Duodenal mucosa (tissue), 2 donors: Measurements from ENCODE around the gene ABCC10.
"Not testable (repeated sequence)": the region's sequence is repeated elsewhere in the genome, so short reads cannot be mapped to it uniquely, and the experiment has no call there.

ENCODE experiments used
- H3K27ac ChIP-seq: one replicate; pipeline ENCODE4 v1.7.0; 2013; ENCODE audit warnings: low read depth, low read length
- H3K27me3 ChIP-seq, 2 donors: one replicate each; pipeline ENCODE4 v1.7.0; 2013; ENCODE audit warnings: low read length in 2 of 2, control low read depth in 1 of 2; ENCODE audit not compliant: insufficient read depth in 2 of 2, control insufficient read depth in 1 of 2
- H3K36me3 ChIP-seq, 2 donors: one replicate each; pipeline ENCODE4 v1.7.0; 2013; ENCODE audit warnings: low read length in 2 of 2, control low read depth in 1 of 2; ENCODE audit not compliant: insufficient read depth in 2 of 2, control insufficient read depth in 1 of 2
- H3K4me1 ChIP-seq, 2 donors: one replicate each; pipeline ENCODE4 v1.7.0; 2013; ENCODE audit warnings: low read length in 2 of 2, control low read depth in 1 of 2; ENCODE audit not compliant: insufficient read depth in 2 of 2, control insufficient read depth in 1 of 2
- H3K4me3 ChIP-seq, 2 donors: one replicate each; pipeline ENCODE4 v1.7.0; 2013; ENCODE audit warnings: low read length in 2 of 2, low read depth in 1 of 2
- H3K9ac ChIP-seq, 2 donors: one replicate each; pipeline ENCODE4 v1.7.0; 2013; ENCODE audit warnings: low read length in 2 of 2, low read depth in 1 of 2
- H3K9me3 ChIP-seq, 2 donors: one replicate each; pipeline ENCODE4 v1.7.0; 2013; ENCODE audit warnings: low read length in 2 of 2, control low read depth in 1 of 2; ENCODE audit not compliant: control insufficient read depth in 1 of 2

ABCC10 gene

GRCh38 chr6:43464337-43464736 lies 37.0 kb downstream of the ABCC10 start:
- no peak overlapping the region for H3K4me3 ChIP-seq
- H3K9me3 ChIP-seq = no peaks in the 10 kb centered on the region
- no peak overlapping the region for H3K27ac ChIP-seq
- H3K36me3 ChIP-seq = no peaks in the 10 kb centered on the region
- H3K4me1 ChIP-seq = no peaks in the 10 kb centered on the region
- no peak overlapping the region for H3K9ac ChIP-seq
- peaks cover 12 to 14% of the 10 kb centered on the region in 2 donors for H3K27me3 ChIP-seq

- Histone ChIP-seq H3K4me3 (no peak overlapping the region), H3K9me3 (no peaks in the 10 kb centered on the region), H3K27ac (no peak overlapping the region), H3K9ac (no peak overlapping the region), H3K36me3 (no peaks in the 10 kb centered on the region), H3K4me1 (no peaks in the 10 kb centered on the region), H3K27me3 (peaks cover 12 to 14% of the 10 kb centered on the region in 2 donors)
Observed at GRCh38 chr6:43465948-43466347, 38.6 kb downstream of the ABCC10 start.

GRCh38 chr6:43467265-43467664 lies 39.9 kb downstream of the ABCC10 start:
- not testable (repeated sequence) for H3K27me3 ChIP-seq, H3K4me3 ChIP-seq, H3K9me3 ChIP-seq, H3K36me3 ChIP-seq, H3K9ac ChIP-seq, H3K4me1 ChIP-seq, H3K27ac ChIP-seq

GRCh38 chr6:43467752-43468151 lies 40.4 kb downstream of the ABCC10 start:
- Histone ChIP-seq H3K4me1 (no peaks in the 10 kb centered on the region), H3K36me3 (no peaks in the 10 kb centered on the region), H3K9me3 (no peaks in the 10 kb centered on the region), H3K27me3 (peaks cover 5 to 6% of the 10 kb centered on the region in 2 donors), H3K4me3 (no peak overlapping the region), H3K9ac (no peak overlapping the region), H3K27ac (no peak overlapping the region)

DNA sequence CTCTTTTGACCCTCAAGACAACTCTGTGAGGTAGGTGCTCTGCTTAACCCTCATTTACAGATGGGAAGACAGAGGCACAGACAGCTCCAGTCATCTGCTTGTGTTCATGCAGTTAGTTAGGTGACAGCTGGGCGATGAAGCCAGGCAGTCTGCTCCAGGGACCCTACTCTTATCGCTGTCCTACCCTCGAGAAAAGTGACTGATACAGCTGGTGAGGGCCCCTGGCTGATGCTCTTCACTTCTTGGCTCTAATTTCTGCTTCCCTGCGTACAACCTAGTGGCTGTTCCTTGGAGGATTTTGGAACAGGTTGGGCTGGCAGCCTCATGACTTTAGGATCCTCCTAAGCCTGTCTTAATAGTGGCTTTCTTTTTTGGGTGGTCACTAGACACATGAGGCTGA lies 40.9 kb downstream of the ABCC10 start:
- Histone ChIP-seq H3K9me3 (no peaks in the 10 kb centered on the region), H3K27me3 (peaks cover 3 to 6% of the 10 kb centered on the region in 2 donors), H3K27ac (no peak overlapping the region), H3K4me3 (no peak overlapping the region), H3K4me1 (no peaks in the 10 kb centered on the region), H3K9ac (no peak overlapping the region), H3K36me3 (no peaks in the 10 kb centered on the region)

DNA sequence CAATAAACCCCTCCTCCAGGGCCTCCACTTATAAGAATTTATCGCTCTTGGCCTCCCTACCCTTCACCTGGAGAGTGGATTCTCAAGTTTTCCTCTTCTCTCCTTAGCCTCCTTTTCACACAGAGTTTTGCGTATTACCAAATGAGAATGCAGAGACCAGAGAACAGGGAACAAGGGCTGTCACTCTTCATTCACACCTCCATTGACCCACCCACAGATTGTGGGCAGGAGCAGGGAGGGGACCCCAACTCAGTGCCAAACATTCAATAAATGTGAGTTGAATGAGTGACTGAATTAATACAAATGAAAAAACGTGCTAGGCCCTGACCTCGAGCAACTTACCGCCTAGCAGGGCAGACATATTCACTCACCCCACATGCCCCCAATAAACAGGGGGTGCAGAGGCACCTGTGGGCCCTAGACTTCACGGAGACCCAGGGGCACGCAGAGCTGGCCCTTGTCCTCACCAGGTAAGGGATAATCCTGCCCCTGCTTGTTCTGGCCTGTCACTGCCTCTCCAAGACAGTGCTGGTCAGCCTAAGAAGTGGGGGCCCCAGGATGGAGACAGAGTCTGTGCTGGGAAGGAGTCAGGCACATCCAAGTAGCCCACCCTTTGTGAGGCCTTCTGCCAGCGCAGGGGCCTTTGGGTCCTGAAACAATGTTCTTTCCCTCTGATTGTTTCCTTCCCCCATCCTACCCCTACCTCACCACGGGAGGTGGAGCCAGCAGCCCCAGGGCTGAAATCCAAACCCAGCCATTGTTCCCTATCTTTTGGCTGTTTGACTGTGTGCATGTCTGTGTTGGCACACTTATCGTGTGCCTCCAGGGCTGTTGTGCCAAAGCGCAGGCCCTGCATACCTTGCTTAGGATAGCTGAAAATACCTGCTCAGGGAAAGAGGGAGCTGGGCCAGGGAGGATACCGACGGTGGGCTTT lies 41.7 kb downstream of the ABCC10 start:
- no peak overlapping the region for H3K27ac ChIP-seq
- H3K27me3 ChIP-seq = peaks cover 0 to 6% of the 10 kb centered on the region in 2 donors
- no peak overlapping the region for H3K4me3 ChIP-seq
- H3K36me3 ChIP-seq = no peaks in the 10 kb centered on the region
- no peaks in the 10 kb centered on the region for H3K9me3 ChIP-seq
- H3K9ac ChIP-seq = no peak overlapping the region
- H3K4me1 ChIP-seq = no peaks in the 10 kb centered on the region

GRCh38 chr6:43469947-43470346 lies 42.6 kb downstream of the ABCC10 start:
- no peaks in the 10 kb centered on the region for H3K9me3 ChIP-seq
- H3K9ac ChIP-seq = no peak overlapping the region
- H3K27ac ChIP-seq = no peak overlapping the region
- H3K4me1 ChIP-seq = no peaks in the 10 kb centered on the region
- no peak overlapping the region for H3K4me3 ChIP-seq
- peaks cover 0 to 6% of the 10 kb centered on the region in 2 donors for H3K27me3 ChIP-seq
- H3K36me3 ChIP-seq = no peaks in the 10 kb centered on the region

DNA sequence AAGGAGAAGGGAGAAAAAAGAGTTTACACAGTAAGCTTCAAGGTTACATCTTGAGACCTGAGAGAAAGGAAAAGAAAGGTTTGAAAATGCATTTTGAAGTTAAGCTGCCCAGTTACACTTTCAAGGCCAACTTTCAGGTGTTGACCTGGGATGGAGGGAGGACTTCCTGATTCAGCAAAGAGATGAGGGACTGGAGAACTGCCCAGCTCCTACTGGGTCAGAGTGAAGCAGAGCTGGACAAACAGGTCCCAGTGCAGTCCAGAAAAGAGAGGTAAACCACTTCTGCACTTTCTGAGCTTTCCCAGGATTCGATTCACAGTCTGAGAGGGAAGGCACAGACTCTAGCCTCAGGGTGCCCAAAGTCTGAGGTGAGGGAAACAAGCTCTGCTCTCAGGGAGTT lies 44.1 kb downstream of the ABCC10 start:
- no peaks in the 10 kb centered on the region for H3K9me3 ChIP-seq
- no peak overlapping the region for H3K27ac ChIP-seq
- no peak overlapping the region for H3K9ac ChIP-seq
- peaks cover 0 to 6% of the 10 kb centered on the region in 2 donors for H3K27me3 ChIP-seq
- H3K4me1 ChIP-seq = no peaks in the 10 kb centered on the region
- H3K4me3 ChIP-seq = no peak overlapping the region
- H3K36me3 ChIP-seq = no peaks in the 10 kb centered on the region

DNA sequence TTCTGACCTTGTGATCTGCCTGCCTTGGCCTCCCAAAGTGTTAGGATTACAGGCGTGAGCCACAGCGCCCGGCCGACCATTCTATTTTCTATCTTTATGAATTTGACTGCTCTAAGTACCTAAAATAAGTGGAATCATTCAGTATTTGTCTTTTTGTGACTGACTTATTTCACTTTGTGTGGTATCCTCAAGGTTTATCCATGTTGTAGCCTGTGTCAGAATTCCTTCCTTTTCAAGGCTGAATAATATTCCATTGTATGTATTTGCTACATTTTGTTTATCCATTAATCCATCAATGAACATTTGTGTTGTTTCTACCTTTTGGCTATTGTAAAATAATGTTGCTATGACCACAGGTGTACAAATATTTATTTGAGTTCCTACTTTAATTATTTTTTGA lies 45.2 kb downstream of the ABCC10 start:
- H3K27ac ChIP-seq = no peak overlapping the region
- peaks cover 0 to 6% of the 10 kb centered on the region in 2 donors for H3K27me3 ChIP-seq
- no peaks in the 10 kb centered on the region for H3K36me3 ChIP-seq
- H3K4me1 ChIP-seq = no peaks in the 10 kb centered on the region
- H3K9me3 ChIP-seq = no peaks in the 10 kb centered on the region
- H3K9ac ChIP-seq = no peak overlapping the region
- H3K4me3 ChIP-seq = no peak overlapping the region

GRCh38 chr6:43475516-43475915 lies 48.2 kb downstream of the ABCC10 start:
- peaks cover 13 to 15% of the 10 kb centered on the region in 2 donors for H3K4me1 ChIP-seq
- H3K4me3 ChIP-seq = no peak overlapping the region
- no peaks in the 10 kb centered on the region for H3K36me3 ChIP-seq
- H3K27ac ChIP-seq = no peak overlapping the region
- H3K9ac ChIP-seq = no peak overlapping the region
- H3K27me3 ChIP-seq = no peaks in the 10 kb centered on the region
- no peaks in the 10 kb centered on the region for H3K9me3 ChIP-seq
